PC-3 (cell line): Measurements from ENCODE around the gene SH3RF2.

Experiments
- CTCF ChIP-seq: fragments of 300-600 bp; sonication (generic); conservative IDR thresholded peaks from 2 replicates; pipeline ENCODE4 v1.5.1; 2017; ENCODE audit warnings: antibody characterized with exemption, low read depth, mild to moderate bottlenecking, low read length
- EZH2 ChIP-seq: fragments of 300-600 bp; sonication (generic); IDR thresholded peaks from one replicate; pipeline ENCODE4 v1.6.1; 2017; ENCODE audit warnings: antibody characterized with exemption, mild to moderate bottlenecking, low read length; ENCODE audit not compliant: unreplicated experiment

GRCh38 chr5:146034127-146034526, 97.7 kb downstream of the SH3RF2 start:
- TF ChIP-seq EZH2 (no peak), CTCF (no peak)
